Prostate gland (tissue), 2 donors: ENCODE measurements around the gene CNTN5.

Experiments
- CTCF ChIP-seq, 4 experiments: fragments of 200-600 bp in 2 of 4; fragments of 450-650 bp in 2 of 4; sonication (generic) in 2 of 4; IDR thresholded peaks; 1 replicate in 3 of 4; 2 replicates in 1 of 4; pipeline ENCODE4 v1.5.1; 2016 to 2019; ENCODE audit warnings: antibody characterized with exemption in 4 of 4, mild to moderate bottlenecking in 2 of 4, moderate library complexity in 2 of 4
- POLR2A ChIP-seq: fragments of 450-650 bp; IDR thresholded peaks from one replicate; pipeline ENCODE4 v1.6.1; 2016; ENCODE audit warnings: antibody characterized with exemption, mild to moderate bottlenecking
- POLR2AphosphoS5 ChIP-seq: sonication (generic); formaldehyde crosslinking; IDR thresholded peaks from one replicate; pipeline ENCODE4 v1.6.1; 2017; ENCODE audit warnings: antibody characterized with exemption

GRCh38 chr11:100080381-100080780 is 1059.6 kb downstream of the CNTN5 start:
- no peak for TF ChIP-seq CTCF (IDR thresholded peaks at IDR 0.05)
- TF ChIP-seq POLR2A = no peak
- no peak for TF ChIP-seq POLR2AphosphoS5
